NCI-H2196 (cell line): ENCODE data around the gene BSN.
"Not testable (repeated sequence)": the region's sequence is repeated elsewhere in the genome, so short reads cannot be mapped to it uniquely, and the experiment has no call there.

Experiments
- DNase-seq: peaks from one replicate; lab custom pipeline; 2025; ENCODE audit not compliant: unreplicated experiment; lab: John Stamatoyannopoulos, UW

The BSN gene

GRCh38 chr3:49668861-49669260 lies 114.6 kb downstream of the BSN start:
- DNase-seq, result no peak

- no peak for DNase-seq
Measured at GRCh38 chr3:49669352-49669751, 115.1 kb downstream of the BSN start.

- DNase-seq, result no peak
Measured at GRCh38 chr3:49670940-49671290, 116.6 kb downstream of the BSN start.

- DNase-seq, result no peak
Measured at GRCh38 chr3:49671291-49672288, 117.3 kb downstream of the BSN start.

GRCh38 chr3:49673121-49673714 lies 118.9 kb downstream of the BSN start:
- no peak for DNase-seq

- no peak for DNase-seq
Measured at GRCh38 chr3:49673715-49674496, 119.6 kb downstream of the BSN start, which contains the start of gene APEH. TSS of gene APEH (plus strand) at chr3:49674351. CDS start at chr3:49674402, 51 bp downstream.

- no peak for DNase-seq
Measured at GRCh38 chr3:49674497-49674983, 120.3 kb downstream of the BSN start.

GRCh38 chr3:49675912-49676311 lies 121.6 kb downstream of the BSN start:
- DNase-seq, result no peak

- no peak for DNase-seq
Measured at GRCh38 chr3:49680493-49681231, 126.4 kb downstream of the BSN start.

GRCh38 chr3:49681232-49681522 lies 126.9 kb downstream of the BSN start:
- DNase-seq, result no peak

- DNase-seq, result no peak
Measured at GRCh38 chr3:49681543-49681942, 127.3 kb downstream of the BSN start.

GRCh38 chr3:49683162-49683561 lies 128.9 kb downstream of the BSN start:
- DNase-seq, result no peak

- DNase-seq, result not testable (repeated sequence)
Measured at GRCh38 chr3:49684453-49684852, 130.2 kb downstream of the BSN start.

GRCh38 chr3:49685103-49685502 lies 130.8 kb downstream of the BSN start:
- DNase-seq, result not testable (repeated sequence)

GRCh38 chr3:49685846-49686245 lies 131.6 kb downstream of the BSN start:
- DNase-seq, result not testable (repeated sequence)

- DNase-seq, result not testable (repeated sequence)
Measured at GRCh38 chr3:49686346-49686745, 132.1 kb downstream of the BSN start.

GRCh38 chr3:49686769-49687423 lies 132.6 kb downstream of the BSN start:
- DNase-seq, result not testable (repeated sequence)

- DNase-seq, result not testable (repeated sequence)
Measured at GRCh38 chr3:49687424-49687795, 133.1 kb downstream of the BSN start.

GRCh38 chr3:49688338-49689045 lies 134.2 kb downstream of the BSN start:
- not testable (repeated sequence) for DNase-seq
